Measurements from ENCODE around the gene STARD8.
"Not testable (repeated sequence)": the region's sequence is repeated elsewhere in the genome, so short reads cannot be mapped to it uniquely, and the experiment has no call there.

Gene STARD8

GRCh38 chrX:68660746-68661145 lies 13.3 kb downstream of the STARD8 start:
- no peak for DNase-seq

GRCh38 chrX:68665502-68665901 lies 18.0 kb downstream of the STARD8 start:
- DNase-seq = no peak

- no peak for DNase-seq
Measured at GRCh38 chrX:68666580-68666979, 19.1 kb downstream of the STARD8 start.

- no peak for DNase-seq
Measured at GRCh38 chrX:68669094-68669860, 21.8 kb downstream of the STARD8 start.

- no peak for DNase-seq
Measured at GRCh38 chrX:68669871-68670270, 22.4 kb downstream of the STARD8 start.

GRCh38 chrX:68671221-68671620 lies 23.8 kb downstream of the STARD8 start:
- DNase-seq = no peak

- DNase-seq = no peak
Measured at GRCh38 chrX:68672581-68673318, 25.3 kb downstream of the STARD8 start.

GRCh38 chrX:68675571-68675970 lies 28.1 kb downstream of the STARD8 start:
- DNase-seq = no peak

- DNase-seq = no peak
Measured at GRCh38 chrX:68676335-68676734, 28.9 kb downstream of the STARD8 start.

- DNase-seq = no peak
Measured at GRCh38 chrX:68677998-68678397, 30.5 kb downstream of the STARD8 start.

GRCh38 chrX:68681443-68681941 lies 34.0 kb downstream of the STARD8 start:
- DNase-seq = no peak

- no peak for DNase-seq
Measured at GRCh38 chrX:68682790-68683189, 35.3 kb downstream of the STARD8 start.

- no peak for DNase-seq
Measured at GRCh38 chrX:68683580-68683979, 36.1 kb downstream of the STARD8 start.

- no peak for DNase-seq
Measured at GRCh38 chrX:68684291-68684918, 36.9 kb downstream of the STARD8 start.

GRCh38 chrX:68684919-68685304 lies 37.4 kb downstream of the STARD8 start:
- no peak for DNase-seq

GRCh38 chrX:68685685-68686084 lies 38.2 kb downstream of the STARD8 start:
- no peak for DNase-seq

GRCh38 chrX:68686097-68686977 lies 38.9 kb downstream of the STARD8 start:
- no peak for DNase-seq

- DNase-seq = not testable (repeated sequence)
Measured at GRCh38 chrX:68688931-68689330, 41.5 kb downstream of the STARD8 start.

GRCh38 chrX:68690936-68691501 lies 43.6 kb downstream of the STARD8 start:
- DNase-seq = no peak

GRCh38 chrX:68691921-68692320 lies 44.5 kb downstream of the STARD8 start:
- DNase-seq = no peak

GRCh38 chrX:68692651-68693050 lies 45.2 kb downstream of the STARD8 start:
- no peak for DNase-seq

Data from stimulated activated naive CD4-positive, alpha-beta T cell treated with Interleukin-2 at 50 U/mL for 16 hours (primary cell).